A673 (cell line): Measurements from ENCODE around the gene PEPD. TPM values are rescaled to one million over a fixed set of nuclear protein-coding genes. Genes with fewer than 3 reads are reported as not detected.

Experiments used
- BruUV-seq: library from RNA; stranded (reverse); fragments of 400-500 nt; replicated peaks from 2 replicates; lab custom pipeline; 2021; lab: Mats Ljungman, UMichigan
- CTCF ChIA-PET: fragments of 300-600 bp; sonication (Branson Sonifier 250); formaldehyde crosslinking; loops from one replicate; lab custom pipeline; 2022; ENCODE audit warnings: antibody characterized with exemption; lab: Charles Lee
- POLR2A ChIA-PET: fragments of 300-600 bp; sonication (Branson Sonifier 250); formaldehyde crosslinking; loops from one replicate; lab custom pipeline; 2022; ENCODE audit warnings: antibody characterized with exemption; ENCODE audit not compliant: low non-redundant PET; lab: Charles Lee
- DNase-seq: peaks from one replicate; pipeline ENCODE4 v3.0.0-alpha.2; 2015; ENCODE audit warnings: low spot score
- H3K27ac ChIP-seq: fragments of 200-600 bp; sonication (generic); 2 replicates; pipeline ENCODE4 v1.5.1; 2016; ENCODE audit warnings: mixed run types, low read depth, mild to moderate bottlenecking, mixed read lengths, antibody characterized with exemption, low read length; ENCODE audit not compliant: poor library complexity, severe bottlenecking
- H3K27me3 ChIP-seq: fragments of 200-600 bp; sonication (generic); replicated peaks from 2 replicates; pipeline ENCODE4 v1.6.1; 2017; ENCODE audit warnings: mixed run types, low read depth, mild to moderate bottlenecking, mixed read lengths, antibody characterized with exemption, low read length; ENCODE audit not compliant: insufficient read depth, poor library complexity
- H3K36me3 ChIP-seq: fragments of 200-600 bp; sonication (generic); 2 replicates; pipeline ENCODE4 v1.6.1; 2016; ENCODE audit warnings: mixed run types, mild to moderate bottlenecking, mixed read lengths, antibody characterized with exemption, low read length; ENCODE audit not compliant: insufficient read depth, poor library complexity, severe bottlenecking
- H3K4me1 ChIP-seq: fragments of 200-600 bp; sonication (generic); 2 replicates; pipeline ENCODE4 v1.6.1; 2017; ENCODE audit warnings: mixed run types, mild to moderate bottlenecking, mixed read lengths, antibody characterized with exemption, low read length; ENCODE audit not compliant: insufficient read depth, poor library complexity, severe bottlenecking
- H3K4me3 ChIP-seq: fragments of 200-600 bp; sonication (generic); 2 replicates; pipeline ENCODE4 v1.5.1; 2016; ENCODE audit warnings: low read depth, mixed run types, mild to moderate bottlenecking, mixed read lengths, low read length; ENCODE audit not compliant: poor library complexity, severe bottlenecking
- H3K9me3 ChIP-seq: fragments of 200-600 bp; sonication (generic); 2 replicates; pipeline ENCODE4 v1.6.1; 2016; ENCODE audit warnings: mixed run types, low read depth, mild to moderate bottlenecking, mixed read lengths, antibody characterized with exemption, low read length; ENCODE audit not compliant: poor library complexity, severe bottlenecking
- CTCF ChIP-seq: fragments of 300-800, 200-600 bp; sonication (generic); conservative IDR thresholded peaks from 2 replicates; pipeline ENCODE4 v1.5.1; 2017; ENCODE audit warnings: low read depth, mild to moderate bottlenecking, antibody characterized with exemption, low read length, moderate library complexity, mixed read lengths
- EZH2 ChIP-seq: fragments of 200-600 bp; sonication (generic); IDR thresholded peaks from 2 replicates; pipeline ENCODE4 v1.6.1; 2017; ENCODE audit warnings: borderline replicate concordance, low read depth, mild to moderate bottlenecking, mixed read lengths, antibody characterized with exemption, low read length; ENCODE audit not compliant: poor library complexity, severe bottlenecking
- intact Hi-C: fragments of 100-400 bp; cut with micrococcal nuclease; formaldehyde crosslinking; loops from one replicate; pipeline ENCODE4 v1.10.0; 2022; ENCODE audit not compliant: unreplicated experiment
- total RNA-seq: library from RNA; stranded (reverse); gene quantifications from 2 replicates; pipeline ENCODE4 v1.2.3, GENCODE V29; 2021

The PEPD gene
- total RNA-seq, 1 experiment from 2014 or later, result 82.2 TPM

GRCh38 chr19:33463199-33463598, 58.4 kb downstream of the PEPD start:
- CTCF ChIA-PET, result no interaction called here
- H3K4me3 ChIP-seq, result no peak overlapping the region
- no TSS peak for BruUV-seq
- intact Hi-C loops, result no loop called here
- POLR2A ChIA-PET, result no interaction called here
- DNase-seq, result no peak
- no peaks in the 10 kb centered on the region for H3K36me3 ChIP-seq
- H3K4me1 ChIP-seq, result no peaks in the 10 kb centered on the region
- no peaks in the 10 kb centered on the region for H3K9me3 ChIP-seq
- H3K27ac ChIP-seq, result no peak overlapping the region
- H3K27me3 ChIP-seq, result no peaks in the 10 kb centered on the region
- TF ChIP-seq EZH2 (no peak), CTCF (no peak)

GRCh38 chr19:33462112-33462791, 59.3 kb downstream of the PEPD start:
- Histone ChIP-seq H3K36me3 (no peaks in the 10 kb centered on the region), H3K9me3 (no peaks in the 10 kb centered on the region), H3K4me3 (no peak overlapping the region), H3K27me3 (no peaks in the 10 kb centered on the region), H3K27ac (no peak overlapping the region), H3K4me1 (no peaks in the 10 kb centered on the region)
- DNase-seq, result no peak
- ChIA-PET POLR2A (no interaction called here), CTCF (no interaction called here)
- BruUV-seq, result no TSS peak
- intact Hi-C loops, result no loop called here
- TF ChIP-seq CTCF (no peak), EZH2 (no peak)

- H3K4me3 ChIP-seq, result no peak overlapping the region
- BruUV-seq, result no TSS peak
- TF ChIP-seq CTCF (no peak), EZH2 (no peak)
- intact Hi-C loops, result no loop called here
- no peaks in the 10 kb centered on the region for H3K27me3 ChIP-seq
- no peak for DNase-seq
- H3K27ac ChIP-seq, result no peak overlapping the region
- H3K4me1 ChIP-seq, result no peaks in the 10 kb centered on the region
- H3K9me3 ChIP-seq, result no peaks in the 10 kb centered on the region
- ChIA-PET CTCF (no interaction called here), POLR2A (no interaction called here)
- no peaks in the 10 kb centered on the region for H3K36me3 ChIP-seq
These were observed 60.1 kb downstream of the PEPD start for GRCh38 chr19:33461256-33462111.
